HG02642 (cell line): ENCODE measurements around the gene MECP2.
A peak's percentile ranks its signal among the peaks of the same experiment; 100 is the strongest.

Source experiments
- ATAC-seq: cut with Tn5 transposase; IDR thresholded peaks from one replicate; pipeline ENCODE4 v1.9.1; 2021; ENCODE audit warnings: mild to moderate bottlenecking; ENCODE audit not compliant: unreplicated experiment, poor library complexity

The MECP2 gene

GRCh38 chrX:153973127-153974002 lies 124.2 kb downstream of the MECP2 start:
- ATAC-seq = no peak

DNA sequence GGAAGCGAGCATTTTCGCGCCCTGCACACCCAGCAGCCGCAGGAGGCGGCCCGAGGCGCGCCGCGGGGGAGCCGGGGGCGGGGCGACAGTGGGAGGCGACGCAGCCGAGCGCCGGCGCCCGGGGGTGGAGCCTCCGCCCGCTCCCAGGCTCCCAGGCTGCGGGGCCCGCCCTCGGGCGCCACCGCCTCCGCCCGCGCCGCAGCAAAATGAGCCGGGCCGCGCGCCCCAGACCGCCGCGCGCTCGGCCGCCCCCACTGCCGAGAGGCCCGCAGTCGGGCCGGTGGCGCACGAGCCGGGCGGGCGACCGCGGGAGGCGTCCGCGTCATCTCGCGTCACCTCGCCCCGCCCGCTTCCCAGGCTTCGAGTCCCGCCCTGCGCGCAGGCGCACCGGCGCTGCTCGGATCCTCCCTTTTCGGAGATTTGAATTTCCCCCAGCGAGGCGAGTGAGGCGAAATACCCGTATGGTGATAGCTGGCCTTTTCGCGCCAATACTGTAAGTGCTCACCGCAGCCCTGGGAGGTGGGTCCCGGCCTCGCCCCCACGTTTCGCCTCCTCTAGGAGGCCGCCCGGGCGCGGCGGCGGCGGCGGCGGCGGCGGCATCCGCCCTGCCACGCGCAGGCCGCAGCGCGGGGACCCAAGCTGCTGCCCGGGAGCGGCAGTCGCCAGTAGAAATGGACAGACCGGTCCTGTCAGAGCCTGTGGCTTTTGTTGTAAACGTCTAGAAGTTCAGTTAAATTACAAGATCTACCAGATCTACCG lies 125.0 kb downstream of the MECP2 start, which contains the start of gene TMEM187:
TSS of gene TMEM187 (plus strand) at position 387 of the 759 bp plus-strand sequence. CDS start 9,309 bp downstream, outside the sequence.
- peak; percentile 59 for ATAC-seq
